MM.1S (cell line): ENCODE results near the gene ANGEL1.

Experiments used
- CTCF ChIP-seq: fragments of 300-600 bp; sonication (generic); IDR thresholded peaks from 2 replicates; pipeline ENCODE4 v1.5.1; 2016; ENCODE audit warnings: antibody characterized with exemption, low read length, mixed read lengths
- EZH2 ChIP-seq: fragments of 300-600 bp; sonication (generic); optimal IDR thresholded peaks from 2 replicates; pipeline ENCODE3; 2017; ENCODE audit warnings: low read depth, mild to moderate bottlenecking, antibody characterized with exemption, low read length, mixed read lengths
- EZH2phosphoT487 ChIP-seq: fragments of 300-600 bp; sonication (generic); IDR thresholded peaks from 2 replicates; pipeline ENCODE4 v1.6.1; 2018; ENCODE audit warnings: antibody characterized with exemption, low read length

GRCh38 chr14:76752744-76753143 lies 59.9 kb downstream of the ANGEL1 start:
- TF ChIP-seq CTCF (no peak), EZH2 (no peak), EZH2phosphoT487 (no peak)
